ENCODE results near the gene IRF8. TPM values are rescaled to one million over a fixed set of nuclear protein-coding genes. Genes with fewer than 3 reads are reported as not detected.

IRF8 gene
- total and polyA plus RNA-seq, 2 donors from 2014 or later = 2.9 to 33.3 TPM

DNA sequence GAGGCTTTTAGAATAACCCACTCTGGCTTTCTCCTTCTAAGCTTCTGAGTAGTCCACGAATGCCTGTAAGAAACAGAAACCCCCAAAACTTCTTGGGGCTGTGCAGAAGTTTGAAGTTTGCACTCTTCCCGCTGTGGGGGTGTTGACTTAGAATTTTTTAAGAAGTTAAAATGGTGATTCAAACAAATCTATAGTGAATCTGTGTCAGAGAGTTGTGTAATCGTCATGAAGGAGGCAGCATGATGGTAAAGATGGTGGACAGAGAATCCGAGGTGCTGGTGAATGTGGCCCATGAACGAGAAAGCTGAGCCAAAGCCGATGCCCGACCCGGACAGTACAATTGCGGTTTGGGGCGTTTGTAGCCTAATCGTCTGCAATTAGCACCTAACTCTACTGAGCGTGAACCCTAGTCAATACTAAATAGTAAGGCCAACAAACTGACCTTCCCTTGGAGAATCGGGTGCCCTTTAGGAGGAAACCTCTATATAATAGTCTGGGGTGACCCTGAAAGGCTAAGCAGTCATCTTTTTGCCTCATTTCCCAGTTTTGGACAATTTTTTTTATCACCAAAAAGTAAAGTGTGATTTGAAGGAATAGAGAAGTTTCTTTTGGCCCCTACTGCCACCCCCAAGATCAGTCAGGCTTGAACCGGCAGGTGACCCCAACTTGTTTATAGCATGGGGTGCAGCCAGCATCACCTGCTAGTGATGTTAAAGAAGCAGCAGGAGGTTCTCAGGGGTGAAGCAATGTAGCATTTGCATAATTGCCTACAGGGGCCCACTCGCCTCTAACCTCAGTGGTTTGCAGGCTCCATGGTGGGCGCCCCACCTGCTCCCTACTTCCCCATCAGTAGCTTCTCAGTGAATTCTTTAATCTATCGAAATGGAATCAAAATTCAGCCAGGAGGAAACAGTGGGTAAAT, 11.2 kb downstream of the IRF8 start:
- Histone ChIP-seq H3K27ac (ENCODE audit: low read depth in 2 of 2, low read length in 2 of 2) (no peak overlapping the region), H3K9ac (ENCODE audit: low read length in 3 of 3) (no peak overlapping the region), H3K27me3 (ENCODE audit: control insufficient read depth, insufficient read depth, low read length) (no peaks in the 10 kb centered on the region), H3K4me3 (ENCODE audit: low read length in 3 of 3) (no peak overlapping the region), H3K4me1 (ENCODE audit: control insufficient read depth in 2 of 3, insufficient read depth in 2 of 3, low read depth in 1 of 3, low read length in 3 of 3) (no peaks in the 10 kb centered on the region), H3K36me3 (ENCODE audit: control insufficient read depth in 2 of 3, insufficient read depth in 3 of 3, low read length in 3 of 3) (peaks cover 0 to 9% (median 0%) of the 10 kb centered on the region in 3 donors), H3K9me3 (ENCODE audit: control insufficient read depth in 2 of 3, insufficient read depth in 1 of 3, low read length in 3 of 3) (no peaks in the 10 kb centered on the region)
- intact Hi-C loops (cut with DNase I) = no loop called here
- no peak for FAIRE-seq
- TF ChIP-seq, protein P1, sequence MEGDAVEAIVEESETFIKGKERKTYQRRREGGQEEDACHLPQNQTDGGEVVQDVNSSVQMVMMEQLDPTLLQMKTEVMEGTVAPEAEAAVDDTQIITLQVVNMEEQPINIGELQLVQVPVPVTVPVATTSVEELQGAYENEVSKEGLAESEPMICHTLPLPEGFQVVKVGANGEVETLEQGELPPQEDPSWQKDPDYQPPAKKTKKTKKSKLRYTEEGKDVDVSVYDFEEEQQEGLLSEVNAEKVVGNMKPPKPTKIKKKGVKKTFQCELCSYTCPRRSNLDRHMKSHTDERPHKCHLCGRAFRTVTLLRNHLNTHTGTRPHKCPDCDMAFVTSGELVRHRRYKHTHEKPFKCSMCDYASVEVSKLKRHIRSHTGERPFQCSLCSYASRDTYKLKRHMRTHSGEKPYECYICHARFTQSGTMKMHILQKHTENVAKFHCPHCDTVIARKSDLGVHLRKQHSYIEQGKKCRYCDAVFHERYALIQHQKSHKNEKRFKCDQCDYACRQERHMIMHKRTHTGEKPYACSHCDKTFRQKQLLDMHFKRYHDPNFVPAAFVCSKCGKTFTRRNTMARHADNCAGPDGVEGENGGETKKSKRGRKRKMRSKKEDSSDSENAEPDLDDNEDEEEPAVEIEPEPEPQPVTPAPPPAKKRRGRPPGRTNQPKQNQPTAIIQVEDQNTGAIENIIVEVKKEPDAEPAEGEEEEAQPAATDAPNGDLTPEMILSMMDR (IDR thresholded peaks at IDR 0.05; ENCODE audit: borderline replicate concordance, extremely low read depth, insufficient read depth) = no peak
- peak in 1 of 5 donors; percentile 39 for DNase-seq

DNA sequence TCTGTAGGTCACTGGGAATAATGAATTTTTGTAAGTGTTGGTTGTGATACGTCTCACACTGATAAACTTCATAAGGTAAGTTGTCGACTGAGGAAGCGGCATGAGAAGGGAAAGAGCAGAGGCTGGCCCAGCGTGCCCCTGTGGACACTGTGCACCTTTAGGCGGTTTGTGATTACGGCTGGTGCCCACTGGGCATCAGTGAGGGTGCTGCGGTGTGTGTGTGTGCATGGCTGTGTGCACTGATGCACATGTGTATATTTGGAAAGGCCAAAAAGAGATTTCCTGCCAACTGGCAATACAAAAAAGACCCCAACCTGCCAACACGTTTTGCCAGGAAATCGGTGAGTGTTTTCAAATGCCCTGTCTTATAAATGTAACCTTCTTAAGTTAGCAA, 11.9 kb downstream of the IRF8 start:
- peaks cover 0 to 9% (median 0%) of the 10 kb centered on the region in 3 donors for H3K36me3 ChIP-seq (ENCODE audit: control insufficient read depth in 2 of 3, insufficient read depth in 3 of 3, low read length in 3 of 3)
- peaks cover 0 to under 1% (median 0%) of the 10 kb centered on the region in 3 donors for H3K4me1 ChIP-seq (ENCODE audit: control insufficient read depth in 2 of 3, insufficient read depth in 2 of 3, low read depth in 1 of 3, low read length in 3 of 3)
- no peaks in the 10 kb centered on the region for H3K9me3 ChIP-seq (ENCODE audit: control insufficient read depth in 2 of 3, insufficient read depth in 1 of 3, low read length in 3 of 3)
- H3K9ac ChIP-seq (ENCODE audit: low read length in 3 of 3) = no peak overlapping the region
- intact Hi-C loops (cut with DNase I) = no loop called here
- FAIRE-seq = no peak
- no peak overlapping the region for H3K4me3 ChIP-seq (ENCODE audit: low read length in 3 of 3)
- peak in 1 of 5 donors; percentile 34 for DNase-seq
- no peak overlapping the region for H3K27ac ChIP-seq (ENCODE audit: low read depth in 2 of 2, low read length in 2 of 2)
- TF ChIP-seq, protein P1 (IDR thresholded peaks at IDR 0.05; ENCODE audit: borderline replicate concordance, extremely low read depth, insufficient read depth) = no peak
- H3K27me3 ChIP-seq (ENCODE audit: control insufficient read depth, insufficient read depth, low read length) = no peaks in the 10 kb centered on the region

DNA sequence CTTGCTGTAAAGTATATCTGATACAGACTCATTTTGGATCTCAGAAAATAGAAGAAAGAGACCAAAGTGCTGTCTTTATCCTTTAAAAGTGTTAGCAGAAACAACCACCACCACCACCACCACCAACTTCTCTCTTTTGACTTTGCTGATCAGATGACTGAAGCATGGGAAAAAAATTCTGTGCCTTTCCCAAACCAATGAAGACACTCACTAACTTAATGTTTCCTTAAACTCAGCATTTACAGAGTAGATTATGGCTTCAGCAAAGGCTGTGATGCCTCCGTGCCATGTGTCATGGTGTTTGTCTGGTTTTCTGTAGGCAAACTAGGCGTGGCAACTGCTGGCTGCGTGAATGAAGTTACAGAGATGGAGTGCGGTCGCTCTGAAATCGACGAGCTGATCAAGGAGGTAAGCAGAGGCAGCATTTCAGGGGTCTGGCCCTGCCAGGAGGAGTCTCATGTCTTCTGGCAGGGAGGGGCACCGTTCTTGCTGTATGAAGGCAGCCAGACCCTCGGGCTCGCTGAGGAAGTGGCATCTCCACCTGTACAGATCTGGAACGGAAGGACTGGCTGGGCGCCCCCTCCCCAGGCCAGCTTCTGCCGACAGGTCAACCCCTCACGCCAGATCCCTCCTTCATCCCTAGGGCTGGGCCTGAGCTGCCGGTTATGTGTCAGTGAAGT, 12.4 kb downstream of the IRF8 start:
- intact Hi-C loops (cut with DNase I) = no loop called here
- no peak overlapping the region for H3K9ac ChIP-seq (ENCODE audit: low read length in 3 of 3)
- peaks cover 0 to 6% (median under 1%) of the 10 kb centered on the region in 3 donors for H3K4me1 ChIP-seq (ENCODE audit: control insufficient read depth in 2 of 3, insufficient read depth in 2 of 3, low read depth in 1 of 3, low read length in 3 of 3)
- no peak overlapping the region for H3K27ac ChIP-seq (ENCODE audit: low read depth in 2 of 2, low read length in 2 of 2)
- no peak overlapping the region for H3K4me3 ChIP-seq (ENCODE audit: low read length in 3 of 3)
- DNase-seq (peak in 1 of 5 donors; percentile 74), FAIRE-seq (no peak)
- H3K9me3 ChIP-seq (ENCODE audit: control insufficient read depth in 2 of 3, insufficient read depth in 1 of 3, low read length in 3 of 3) = no peaks in the 10 kb centered on the region
- peaks cover 0 to 9% (median 0%) of the 10 kb centered on the region in 3 donors for H3K36me3 ChIP-seq (ENCODE audit: control insufficient read depth in 2 of 3, insufficient read depth in 3 of 3, low read length in 3 of 3)
- H3K27me3 ChIP-seq (ENCODE audit: control insufficient read depth, insufficient read depth, low read length) = no peaks in the 10 kb centered on the region
- TF ChIP-seq, protein P1 (IDR thresholded peaks at IDR 0.05; ENCODE audit: borderline replicate concordance, extremely low read depth, insufficient read depth) = no peak

All from kidney (tissue), 14 donors.